ENCODE measurements around the gene QSOX2.

DNA sequence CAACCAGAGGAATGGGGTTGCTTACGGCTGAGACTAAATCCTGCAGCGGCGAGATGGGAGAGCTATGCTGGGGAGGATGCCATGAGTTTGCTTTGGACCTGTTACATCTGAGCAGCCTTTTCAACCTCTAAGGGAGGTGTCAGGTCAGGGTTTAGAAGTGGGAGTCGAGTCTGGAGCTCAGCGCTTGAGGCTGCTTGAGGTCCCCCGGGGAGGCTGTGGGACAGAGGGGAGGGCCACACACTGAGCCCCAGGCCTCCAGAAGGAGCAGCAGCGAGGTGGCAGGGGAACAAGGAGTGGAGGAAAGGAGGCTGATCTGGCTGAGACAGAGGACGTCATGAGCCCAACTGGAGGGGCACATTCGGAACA is 1.9 kb upstream of the QSOX2 start:
- TF ChIP-seq SP1 (IDR thresholded peaks at IDR 0.05; ENCODE audit: low read depth) (no peak), CTCF (IDR thresholded peaks at IDR 0.05 in 2 of 3, conservative IDR thresholded peaks at IDR 0.05 in 1 of 3; ENCODE audit: borderline replicate concordance in 1 of 3, insufficient read depth in 1 of 3, low read depth in 2 of 3, low read length in 2 of 3) (no peak), SRF (IDR thresholded peaks at IDR 0.05; ENCODE audit: low read depth) (no peak), EZH2phosphoT487 (IDR thresholded peaks at IDR 0.05; ENCODE audit: borderline replicate concordance) (no peak), EZH2 (IDR thresholded peaks at IDR 0.05) (no peak), CEBPB (IDR thresholded peaks at IDR 0.05; ENCODE audit: low read depth) (no peak), POLR2AphosphoS5 (IDR thresholded peaks at IDR 0.05; ENCODE audit: low read depth, low read length) (no peak), ELF1 (IDR thresholded peaks at IDR 0.05; ENCODE audit: borderline replicate concordance, low read depth) (no peak), MAX (IDR thresholded peaks at IDR 0.05) (no peak), POLR2A (IDR thresholded peaks at IDR 0.05; ENCODE audit: borderline replicate concordance, extremely low read depth, insufficient read depth, insufficient read length) (no peak), ZNF274 (IDR thresholded peaks at IDR 0.05; ENCODE audit: low read depth, low read length) (no peak), YY1 (IDR thresholded peaks at IDR 0.05; ENCODE audit: extremely low read depth, insufficient replicate concordance, low read depth, low read length) (no peak)
